NCI-H774 (cell line): ENCODE data around the gene EIF4G3.
"Not testable (repeated sequence)": the region's sequence is repeated elsewhere in the genome, so short reads cannot be mapped to it uniquely, and the experiment has no call there.

ENCODE experiments used
- DNase-seq: peaks from one replicate; lab custom pipeline; 2025; lab: John Stamatoyannopoulos, UW

The EIF4G3 gene

GRCh38 chr1:20811916-20812315 is 364.8 kb downstream of the EIF4G3 start:
- DNase-seq = no peak

GRCh38 chr1:20793236-20793635 is 383.5 kb downstream of the EIF4G3 start:
- no peak for DNase-seq

- DNase-seq = no peak
Measured at GRCh38 chr1:20792196-20792595, 384.5 kb downstream of the EIF4G3 start.

GRCh38 chr1:20790785-20791184 is 385.9 kb downstream of the EIF4G3 start:
- DNase-seq = no peak

GRCh38 chr1:20789598-20789997 is 387.1 kb downstream of the EIF4G3 start:
- DNase-seq = not testable (repeated sequence)

GRCh38 chr1:20787840-20788795 is 388.6 kb downstream of the EIF4G3 start:
- DNase-seq = no peak

- DNase-seq = peak; percentile 20
Measured at GRCh38 chr1:20787029-20787839, 389.5 kb downstream of the EIF4G3 start, which contains the start of gene HP1BP3. TSS of gene HP1BP3 (minus strand) at chr1:20787307. CDS start at chr1:20780440, 6,867 bp downstream.

- peak; percentile 80 for DNase-seq
Measured at GRCh38 chr1:20786253-20787028, 390.3 kb downstream of the EIF4G3 start.

- no peak for DNase-seq
Measured at GRCh38 chr1:20785907-20786252, 390.8 kb downstream of the EIF4G3 start.

GRCh38 chr1:20775700-20776099 is 401.0 kb downstream of the EIF4G3 start:
- no peak for DNase-seq

GRCh38 chr1:20771780-20772179 is 404.9 kb downstream of the EIF4G3 start:
- DNase-seq = no peak

- no peak for DNase-seq
Measured at GRCh38 chr1:20770314-20771087, 406.2 kb downstream of the EIF4G3 start.

GRCh38 chr1:20767271-20767670 is 409.4 kb downstream of the EIF4G3 start:
- no peak for DNase-seq

GRCh38 chr1:20763417-20763816 is 413.3 kb downstream of the EIF4G3 start:
- no peak for DNase-seq

- DNase-seq = no peak
Measured at GRCh38 chr1:20760322-20760721, 416.4 kb downstream of the EIF4G3 start.
